GM23248 (cell line): ENCODE measurements around the gene LSP1. TPM values are rescaled to one million over a fixed set of nuclear protein-coding genes. Genes with fewer than 3 reads are reported as not detected.
"Not testable (repeated sequence)": the region's sequence is repeated elsewhere in the genome, so short reads cannot be mapped to it uniquely, and the experiment has no call there.

Experiments
- DNase-seq: peaks from one replicate; pipeline ENCODE4 v3.0.0-alpha.2; 2015
- H2AFZ ChIP-seq: fragments of 200-600 bp; sonication (generic); 2 replicates; pipeline ENCODE4 v1.6.1; 2016; ENCODE audit warnings: antibody characterized with exemption
- H3F3A ChIP-seq: fragments of 200-600 bp; sonication (generic); 2 replicates; pipeline ENCODE4 v1.6.1; 2016; ENCODE audit warnings: mild to moderate bottlenecking, antibody characterized with exemption, mixed run types; ENCODE audit not compliant: insufficient read depth
- H3K27ac ChIP-seq: fragments of 200-600 bp; sonication (generic); 2 replicates; pipeline ENCODE4 v1.5.1; 2016; ENCODE audit warnings: mild to moderate bottlenecking
- H3K27me3 ChIP-seq: fragments of 200-600 bp; sonication (generic); replicated peaks from 2 replicates; pipeline ENCODE4 v1.6.1; 2016; ENCODE audit warnings: mild to moderate bottlenecking; ENCODE audit not compliant: insufficient read depth
- H3K36me3 ChIP-seq: fragments of 200-600 bp; sonication (generic); 2 replicates; pipeline ENCODE4 v1.6.1; 2016; ENCODE audit warnings: low read depth, mild to moderate bottlenecking
- H3K4me1 ChIP-seq: fragments of 200-600 bp; sonication (generic); 2 replicates; pipeline ENCODE4 v1.6.1; 2016; ENCODE audit warnings: mild to moderate bottlenecking; ENCODE audit not compliant: insufficient read depth
- H3K4me2 ChIP-seq: fragments of 200-600 bp; sonication (generic); one replicate; pipeline ENCODE4 v1.6.1; 2016; ENCODE audit warnings: mild to moderate bottlenecking; ENCODE audit not compliant: unreplicated experiment
- H3K4me3 ChIP-seq: fragments of 200-600 bp; sonication (generic); 2 replicates; pipeline ENCODE4 v1.5.1; 2016; ENCODE audit warnings: mild to moderate bottlenecking
- H3K79me2 ChIP-seq: fragments of 200-600 bp; sonication (generic); 2 replicates; pipeline ENCODE4 v1.6.1; 2016; ENCODE audit warnings: mild to moderate bottlenecking; ENCODE audit not compliant: insufficient read depth
- H3K9ac ChIP-seq: fragments of 200-600 bp; sonication (generic); 2 replicates; pipeline ENCODE4 v1.6.1; 2016; ENCODE audit warnings: mild to moderate bottlenecking
- H3K9me2 ChIP-seq: fragments of 200-600 bp; sonication (generic); 2 replicates; pipeline ENCODE4 v1.6.1; 2016; ENCODE audit warnings: mixed run types, mild to moderate bottlenecking, moderate library complexity; ENCODE audit not compliant: insufficient read depth
- H3K9me3 ChIP-seq: fragments of 200-600 bp; sonication (generic); one replicate; pipeline ENCODE4 v1.6.1; 2017; ENCODE audit warnings: low read depth
- H4K20me1 ChIP-seq: fragments of 200-600 bp; sonication (generic); 2 replicates; pipeline ENCODE4 v1.6.0; 2016; ENCODE audit not compliant: insufficient read depth
- EZH2 ChIP-seq: fragments of 200-600 bp; sonication (generic); IDR thresholded peaks from 2 replicates; pipeline ENCODE4 v1.6.1; 2018; ENCODE audit warnings: antibody characterized with exemption, mild to moderate bottlenecking; ENCODE audit not compliant: insufficient read depth, poor library complexity, severe bottlenecking
- EZH2phosphoT487 ChIP-seq: fragments of 200-600 bp; sonication (generic); IDR thresholded peaks from 2 replicates; pipeline ENCODE4 v1.6.1; 2018; ENCODE audit warnings: antibody characterized with exemption, moderate library complexity, mild to moderate bottlenecking, low read depth; ENCODE audit not compliant: insufficient read depth
- WGBS, 2 experiments: methylation state at CpG; one replicate each; pipeline ENCODE4 v1.1.6; 2015 to 2017; ENCODE audit warnings: low lambda C conversion rate in 2 of 2, low coverage in 1 of 2; ENCODE audit errors: missing lambda C conversion rate in 2 of 2; 5-methylcytosine and 5-hydroxymethylcytosine counted together
- in situ Hi-C: fragments of 300-500 bp; cut with MboI; formaldehyde crosslinking; loops from 2 replicates; pipeline ENCODE4 v1.15.0; 2020
- polyA plus RNA-seq: library from polyadenylated mRNA; unstranded; fragments of >200 nt; fragmentation: Nextera tagmentation; extraction: Ambion mirVana; gene quantifications from 2 replicates; pipeline ENCODE4 v1.2.1, GENCODE V29; 2016
- total RNA-seq: library from RNA; depleted of rRNA; stranded (reverse); fragments of >200 nt; shearing (Covaris generic); gene quantifications from 2 replicates; pipeline ENCODE4 v1.2.3, GENCODE V29; 2014; rRNA removed

Gene LSP1
- not detected in 2 replicates for total RNA-seq
- polyA plus RNA-seq, result 0.36 and 1.3 TPM in 2 replicates

GRCh38 chr11:1852877-1853276 is at the start of gene LSP1:
Gene LSP1, plus strand, starts transcription at chr11:1853084. Its CDS starts 61 bp downstream, at chr11:1853145.
- no peak within 1 kb of the TSS for H3K4me2 ChIP-seq
- no peaks in the 10 kb centered on the region for H3K9me2 ChIP-seq
- no peaks in the 10 kb centered on the region for H3K27me3 ChIP-seq
- H3K9ac ChIP-seq, result no peak within 1 kb of the TSS
- TF ChIP-seq EZH2, result no peak
- TF ChIP-seq EZH2phosphoT487, result no peak
- no peaks in the 10 kb centered on the region for H4K20me1 ChIP-seq
- in situ Hi-C loops, result loop anchor here (25.0 kb wide), 1 partner anchor 309 kb away; the partner anchor contains the start of genes INS and TH
- H3K79me2 ChIP-seq, result no peaks in the 10 kb centered on the region
- H2AFZ ChIP-seq, result no peak within 1 kb of the TSS
- H3K27ac ChIP-seq, result no peak within 1 kb of the TSS
- no peak for DNase-seq
- 81 to 86% methylated on average over 18 of the region's 18 CpGs for WGBS, 2 experiments
- H3K4me3 ChIP-seq, result no peak within 1 kb of the TSS
- no peaks in the 10 kb centered on the region for H3K4me1 ChIP-seq
- no peaks in the 10 kb centered on the region for H3F3A ChIP-seq
- no peaks in the 10 kb centered on the region for H3K9me3 ChIP-seq
- H3K36me3 ChIP-seq, result no peaks in the 10 kb centered on the region

DNA sequence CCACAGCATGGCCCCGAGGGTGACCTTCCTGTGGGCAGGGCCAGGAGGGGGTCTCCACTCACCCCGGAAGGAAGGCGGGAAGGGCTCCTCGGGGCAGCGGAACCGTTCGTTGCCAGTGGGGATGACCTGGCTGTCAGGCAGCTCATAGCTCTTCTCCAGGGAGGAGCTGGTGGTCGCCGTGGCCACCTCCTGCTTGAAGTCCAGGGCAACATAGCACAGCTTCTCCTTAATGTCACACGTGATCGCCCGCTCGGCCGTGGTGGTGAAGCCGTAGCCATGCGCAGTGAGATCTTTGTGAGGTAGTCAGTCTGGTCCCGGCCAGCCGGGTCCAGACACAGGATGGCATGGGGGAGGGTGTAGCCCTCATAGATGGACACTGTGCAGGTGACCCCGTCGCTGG is 49.6 kb upstream of the LSP1 start:
- no peaks in the 10 kb centered on the region for H3K4me1 ChIP-seq
- H3K9me3 ChIP-seq, result no peaks in the 10 kb centered on the region
- H4K20me1 ChIP-seq, result no peaks in the 10 kb centered on the region
- 64 to 76% methylated on average over 15 to 20 of the region's 20 CpGs for WGBS, 2 experiments
- in situ Hi-C loops, result no loop called here
- no peaks in the 10 kb centered on the region for H3K79me2 ChIP-seq
- H3K9me2 ChIP-seq, result no peaks in the 10 kb centered on the region
- peaks cover 32% of the 10 kb centered on the region for H3K27me3 ChIP-seq
- no peak overlapping the region for H2AFZ ChIP-seq
- no peak overlapping the region for H3K9ac ChIP-seq
- DNase-seq, result no peak
- no peak overlapping the region for H3K4me3 ChIP-seq
- TF ChIP-seq EZH2phosphoT487, result no peak
- no peak for TF ChIP-seq EZH2
- H3F3A ChIP-seq, result no peaks in the 10 kb centered on the region
- no peak overlapping the region for H3K27ac ChIP-seq
- H3K36me3 ChIP-seq, result no peaks in the 10 kb centered on the region
- no peak overlapping the region for H3K4me2 ChIP-seq

DNA sequence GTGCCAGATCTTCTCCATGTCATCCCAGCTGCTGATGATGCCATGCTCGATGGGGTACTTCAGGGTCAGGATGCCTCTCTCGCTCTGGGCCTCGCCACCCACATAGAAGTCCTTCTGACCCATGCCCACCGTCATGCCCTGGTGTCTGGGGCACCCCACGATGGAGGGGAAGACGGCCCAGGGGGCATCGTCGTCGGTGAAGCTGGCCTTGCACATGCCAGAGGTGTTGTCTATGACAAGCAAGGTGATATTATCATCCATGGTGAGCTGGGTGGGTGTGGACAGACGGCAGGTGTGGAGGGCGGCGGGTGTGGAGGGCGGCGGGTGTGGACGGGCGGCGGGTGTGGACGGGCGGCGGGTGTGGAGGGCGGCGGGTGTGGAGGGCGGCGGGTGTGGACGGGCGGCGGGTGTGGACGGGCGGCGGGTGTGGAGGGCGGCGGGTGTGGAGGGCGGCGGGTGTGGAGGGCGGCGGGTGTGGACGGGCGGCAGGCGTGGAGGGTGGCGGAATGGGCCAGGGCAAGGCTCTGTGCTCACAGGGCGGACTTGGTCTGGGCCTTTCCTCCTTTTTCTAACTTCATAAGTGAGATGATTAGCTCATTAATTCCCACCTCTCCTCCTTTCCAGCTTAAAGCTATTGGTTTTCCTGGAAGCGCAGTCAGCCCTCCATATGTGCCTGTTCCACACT is 48.9 kb upstream of the LSP1 start:
- H3K4me2 ChIP-seq, H4K20me1 ChIP-seq, in situ Hi-C loops, H3K4me3 ChIP-seq, H3K4me1 ChIP-seq, H3K27ac ChIP-seq, H3K9me2 ChIP-seq, H3K36me3 ChIP-seq, H3K9me3 ChIP-seq, H3K79me2 ChIP-seq, H3K9ac ChIP-seq, H3F3A ChIP-seq, H2AFZ ChIP-seq, DNase-seq: not testable (repeated sequence)
- H3K27me3 ChIP-seq, result peaks cover 34% of the 10 kb centered on the region
- WGBS, 2 experiments, result 62 to 87% methylated on average over 10 to 42 of the region's 42 CpGs

- TF ChIP-seq EZH2, result no peak
- Histone ChIP-seq H3K4me1 (no peaks in the 10 kb centered on the region), H3K4me3 (no peak overlapping the region), H3K27me3 (peaks cover 41% of the 10 kb centered on the region), H3K9me2 (no peaks in the 10 kb centered on the region), H3K36me3 (no peaks in the 10 kb centered on the region), H3K27ac (no peak overlapping the region), H2AFZ (no peak overlapping the region), H3K4me2 (no peak overlapping the region), H4K20me1 (no peaks in the 10 kb centered on the region), H3K9ac (no peak overlapping the region), H3K9me3 (no peaks in the 10 kb centered on the region), H3K79me2 (no peaks in the 10 kb centered on the region), H3F3A (no peaks in the 10 kb centered on the region)
- no peak for DNase-seq
- WGBS, 2 experiments, result 72 to 76% methylated on average over 15 of the region's 15 CpGs
- in situ Hi-C loops, result no loop called here
Observed at GRCh38 chr11:1805525-1805924, 47.4 kb upstream of the LSP1 start.
